ENCODE measurements around the gene RAB8B. TPM values are rescaled to one million over a fixed set of nuclear protein-coding genes. Genes with fewer than 3 reads are reported as not detected.

Gene RAB8B
- total and polyA plus RNA-seq, 9 of the 15 experiments (the other 6 are each of a cell fraction or from before 2014, with no cell fraction given), result 7.8 to 32.1 (median 24.2) TPM

DNA sequence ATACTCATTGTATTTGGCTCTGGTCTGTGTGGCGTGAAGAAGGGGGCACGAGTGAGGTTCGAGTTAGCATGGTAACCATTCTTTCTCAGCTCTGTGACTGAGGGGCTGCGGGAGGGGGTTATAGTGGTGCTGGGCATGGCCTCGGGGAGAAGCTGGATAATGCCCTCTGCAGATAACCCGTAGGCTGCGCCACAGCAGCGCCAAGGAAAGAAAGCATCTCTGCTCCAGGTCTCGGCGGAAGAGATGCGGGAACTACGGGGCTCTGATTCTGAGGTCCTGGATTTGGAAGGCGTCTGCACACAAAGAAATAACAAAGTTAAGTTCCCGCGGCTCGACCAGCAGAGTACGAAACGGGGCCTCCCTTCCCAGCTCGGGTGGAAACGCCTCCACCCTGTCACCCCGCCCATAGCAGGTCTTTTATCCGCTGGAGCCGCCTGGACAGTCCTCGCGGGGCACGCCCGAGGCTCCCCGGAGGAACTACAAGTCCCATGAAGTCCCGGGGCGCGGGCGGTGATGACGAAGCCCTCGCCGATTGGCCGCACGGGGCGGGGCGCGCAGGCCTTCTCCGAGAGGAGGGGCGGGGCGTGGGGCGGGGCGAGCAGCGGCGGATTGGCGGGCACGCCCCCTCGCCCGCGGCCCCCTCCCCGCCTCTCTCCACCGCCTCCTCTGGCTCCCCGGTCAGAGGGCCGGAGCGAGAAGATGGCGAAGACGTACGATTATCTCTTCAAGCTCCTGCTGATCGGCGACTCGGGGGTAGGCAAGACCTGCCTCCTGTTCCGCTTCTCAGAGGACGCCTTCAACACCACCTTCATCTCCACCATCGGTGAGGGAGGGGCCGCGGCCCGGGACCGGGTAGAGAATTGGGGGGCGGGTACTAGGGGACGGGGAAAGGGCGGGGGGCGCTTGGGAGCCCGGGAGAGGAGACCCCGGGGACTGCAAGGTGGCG is at the start of gene RAB8B (continued):
- no peak for TF ChIP-seq HNRNPK (IDR thresholded peaks at IDR 0.05; ENCODE audit: low read depth, low read length, poor library complexity, severe bottlenecking)
- no peak for TF ChIP-seq ZFP1 (CRISPR knock-in tag; IDR thresholded peaks at IDR 0.05)
- 0 out of 4 replicates have a peak, but pooled peaks of 1 of the 2 experiments have one; percentile 14 for TF ChIP-seq RCOR1 (IDR thresholded peaks at IDR 0.05; ENCODE audit: borderline replicate concordance in 1 of 2, low read depth in 2 of 2, low read length in 2 of 2)
- no peak for TF ChIP-seq E2F3 (CRISPR knock-in tag; IDR thresholded peaks at IDR 0.05)
- TF ChIP-seq, protein P1, sequence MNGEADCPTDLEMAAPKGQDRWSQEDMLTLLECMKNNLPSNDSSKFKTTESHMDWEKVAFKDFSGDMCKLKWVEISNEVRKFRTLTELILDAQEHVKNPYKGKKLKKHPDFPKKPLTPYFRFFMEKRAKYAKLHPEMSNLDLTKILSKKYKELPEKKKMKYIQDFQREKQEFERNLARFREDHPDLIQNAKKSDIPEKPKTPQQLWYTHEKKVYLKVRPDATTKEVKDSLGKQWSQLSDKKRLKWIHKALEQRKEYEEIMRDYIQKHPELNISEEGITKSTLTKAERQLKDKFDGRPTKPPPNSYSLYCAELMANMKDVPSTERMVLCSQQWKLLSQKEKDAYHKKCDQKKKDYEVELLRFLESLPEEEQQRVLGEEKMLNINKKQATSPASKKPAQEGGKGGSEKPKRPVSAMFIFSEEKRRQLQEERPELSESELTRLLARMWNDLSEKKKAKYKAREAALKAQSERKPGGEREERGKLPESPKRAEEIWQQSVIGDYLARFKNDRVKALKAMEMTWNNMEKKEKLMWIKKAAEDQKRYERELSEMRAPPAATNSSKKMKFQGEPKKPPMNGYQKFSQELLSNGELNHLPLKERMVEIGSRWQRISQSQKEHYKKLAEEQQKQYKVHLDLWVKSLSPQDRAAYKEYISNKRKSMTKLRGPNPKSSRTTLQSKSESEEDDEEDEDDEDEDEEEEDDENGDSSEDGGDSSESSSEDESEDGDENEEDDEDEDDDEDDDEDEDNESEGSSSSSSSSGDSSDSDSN (IDR thresholded peaks at IDR 0.05; ENCODE audit: borderline replicate concordance in 1 of 2, low read depth in 2 of 2, low read length in 2 of 2), result 0 out of 4 replicates have a peak, but pooled peaks of 1 of the 2 experiments have one; percentile 46
- no peak for TF ChIP-seq ZEB2 (IDR thresholded peaks at IDR 0.05)
- no peak for TF ChIP-seq EZH2 (IDR thresholded peaks at IDR 0.05; ENCODE audit: borderline replicate concordance, low read depth, low read length)
- TF ChIP-seq DNMT1 (IDR thresholded peaks at IDR 0.05), result no peak
- peak; percentile 73; the same call in 1 of the 2 replicates for TF ChIP-seq CTBP1 (IDR thresholded peaks at IDR 0.05; ENCODE audit: borderline replicate concordance)
- TF ChIP-seq GABPB1 (CRISPR knock-in tag; IDR thresholded peaks at IDR 0.05), result peak; percentile 53; the same call in 1 of the 2 replicates
- TF ChIP-seq, protein P2, sequence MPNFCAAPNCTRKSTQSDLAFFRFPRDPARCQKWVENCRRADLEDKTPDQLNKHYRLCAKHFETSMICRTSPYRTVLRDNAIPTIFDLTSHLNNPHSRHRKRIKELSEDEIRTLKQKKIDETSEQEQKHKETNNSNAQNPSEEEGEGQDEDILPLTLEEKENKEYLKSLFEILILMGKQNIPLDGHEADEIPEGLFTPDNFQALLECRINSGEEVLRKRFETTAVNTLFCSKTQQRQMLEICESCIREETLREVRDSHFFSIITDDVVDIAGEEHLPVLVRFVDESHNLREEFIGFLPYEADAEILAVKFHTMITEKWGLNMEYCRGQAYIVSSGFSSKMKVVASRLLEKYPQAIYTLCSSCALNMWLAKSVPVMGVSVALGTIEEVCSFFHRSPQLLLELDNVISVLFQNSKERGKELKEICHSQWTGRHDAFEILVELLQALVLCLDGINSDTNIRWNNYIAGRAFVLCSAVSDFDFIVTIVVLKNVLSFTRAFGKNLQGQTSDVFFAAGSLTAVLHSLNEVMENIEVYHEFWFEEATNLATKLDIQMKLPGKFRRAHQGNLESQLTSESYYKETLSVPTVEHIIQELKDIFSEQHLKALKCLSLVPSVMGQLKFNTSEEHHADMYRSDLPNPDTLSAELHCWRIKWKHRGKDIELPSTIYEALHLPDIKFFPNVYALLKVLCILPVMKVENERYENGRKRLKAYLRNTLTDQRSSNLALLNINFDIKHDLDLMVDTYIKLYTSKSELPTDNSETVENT (CRISPR knock-in tag; IDR thresholded peaks at IDR 0.05), result no peak
- peak; percentile 23; the same call in 1 of the 2 replicates for TF ChIP-seq NBN (IDR thresholded peaks at IDR 0.05; ENCODE audit: low read depth)
- no peak for TF ChIP-seq SAP30 (IDR thresholded peaks at IDR 0.05; ENCODE audit: borderline replicate concordance, insufficient read depth, low read depth, low read length, poor library complexity, severe bottlenecking)
- no peak for TF ChIP-seq RHOXF2B (CRISPR knock-in tag; conservative IDR thresholded peaks at IDR 0.05)
- no peak for TF ChIP-seq FUS (optimal IDR thresholded peaks at IDR 0.05; ENCODE audit: low read depth, low read length)
- TF ChIP-seq, protein P3, sequence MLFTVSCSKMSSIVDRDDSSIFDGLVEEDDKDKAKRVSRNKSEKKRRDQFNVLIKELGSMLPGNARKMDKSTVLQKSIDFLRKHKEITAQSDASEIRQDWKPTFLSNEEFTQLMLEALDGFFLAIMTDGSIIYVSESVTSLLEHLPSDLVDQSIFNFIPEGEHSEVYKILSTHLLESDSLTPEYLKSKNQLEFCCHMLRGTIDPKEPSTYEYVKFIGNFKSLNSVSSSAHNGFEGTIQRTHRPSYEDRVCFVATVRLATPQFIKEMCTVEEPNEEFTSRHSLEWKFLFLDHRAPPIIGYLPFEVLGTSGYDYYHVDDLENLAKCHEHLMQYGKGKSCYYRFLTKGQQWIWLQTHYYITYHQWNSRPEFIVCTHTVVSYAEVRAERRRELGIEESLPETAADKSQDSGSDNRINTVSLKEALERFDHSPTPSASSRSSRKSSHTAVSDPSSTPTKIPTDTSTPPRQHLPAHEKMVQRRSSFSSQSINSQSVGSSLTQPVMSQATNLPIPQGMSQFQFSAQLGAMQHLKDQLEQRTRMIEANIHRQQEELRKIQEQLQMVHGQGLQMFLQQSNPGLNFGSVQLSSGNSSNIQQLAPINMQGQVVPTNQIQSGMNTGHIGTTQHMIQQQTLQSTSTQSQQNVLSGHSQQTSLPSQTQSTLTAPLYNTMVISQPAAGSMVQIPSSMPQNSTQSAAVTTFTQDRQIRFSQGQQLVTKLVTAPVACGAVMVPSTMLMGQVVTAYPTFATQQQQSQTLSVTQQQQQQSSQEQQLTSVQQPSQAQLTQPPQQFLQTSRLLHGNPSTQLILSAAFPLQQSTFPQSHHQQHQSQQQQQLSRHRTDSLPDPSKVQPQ (CRISPR knock-in tag; IDR thresholded peaks at IDR 0.05; ENCODE audit: borderline replicate concordance), result no peak
- TF ChIP-seq ZNF175 (CRISPR knock-in tag; IDR thresholded peaks at IDR 0.05; ENCODE audit: low read depth), result 0 out of 2 replicates have a peak, but pooled peaks have one; percentile 37
- TF ChIP-seq CREM (IDR thresholded peaks at IDR 0.05; ENCODE audit: low read depth), result peak; percentile 98
